Measurements from ENCODE around the gene APBA2.

The APBA2 gene

DNA sequence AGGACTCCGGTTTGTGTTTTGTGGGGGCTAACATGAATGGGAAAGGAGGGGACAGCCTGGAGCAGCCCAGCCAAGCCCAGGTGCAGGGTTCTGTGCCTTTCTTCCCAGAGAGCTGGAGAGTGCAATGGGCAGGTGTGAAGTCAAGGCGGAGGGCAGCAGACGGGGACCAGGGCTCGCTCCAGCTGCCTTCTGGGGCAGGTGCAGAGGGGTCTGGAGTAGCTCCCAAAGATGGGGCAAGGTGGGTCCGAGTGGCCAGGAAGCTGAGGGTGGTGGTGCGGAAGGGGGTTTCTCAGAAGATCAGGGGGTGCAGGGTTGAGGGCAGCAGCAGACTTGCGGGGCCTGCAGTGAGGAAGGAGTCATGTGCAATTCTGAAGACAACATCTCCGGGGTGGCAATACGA lies 225.0 kb downstream of the APBA2 start:
- DNase-seq = no peak

GRCh38 chr15:29111705-29112281 lies 226.0 kb downstream of the APBA2 start:
- no peak for DNase-seq

GRCh38 chr15:29113336-29114220 lies 227.8 kb downstream of the APBA2 start:
- DNase-seq = no peak

GRCh38 chr15:29114221-29115092 lies 228.7 kb downstream of the APBA2 start:
- no peak for DNase-seq

GRCh38 chr15:29115093-29115991 lies 229.6 kb downstream of the APBA2 start:
- DNase-seq = no peak

GRCh38 chr15:29116970-29117700 lies 231.4 kb downstream of the APBA2 start:
- DNase-seq = no peak

DNA sequence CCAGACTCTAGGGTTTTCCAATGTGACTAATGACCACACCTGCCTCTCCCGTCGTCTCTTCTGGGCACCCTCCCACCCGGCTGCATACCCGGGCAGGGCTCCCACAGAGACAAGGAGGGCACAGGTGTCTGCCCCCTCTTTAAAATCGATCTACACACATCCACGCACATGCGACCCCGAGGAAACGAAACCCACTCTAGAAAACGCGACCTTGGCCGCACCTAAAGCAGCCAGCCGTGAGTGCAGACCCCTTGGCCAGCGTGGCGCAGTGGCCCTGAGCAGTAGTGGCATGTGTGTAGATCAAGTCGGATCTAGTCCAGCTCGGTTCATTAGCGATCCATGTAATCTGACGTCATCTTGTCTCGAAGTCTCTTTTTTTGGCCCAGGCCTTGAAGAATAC lies 232.0 kb downstream of the APBA2 start:
- DNase-seq = no peak

GRCh38 chr15:29119847-29120246 lies 234.1 kb downstream of the APBA2 start:
- no peak for DNase-seq

- no peak for DNase-seq
Measured at GRCh38 chr15:29120593-29121368, 235.0 kb downstream of the APBA2 start.

- no peak for DNase-seq
Measured at GRCh38 chr15:29121369-29121656, 235.5 kb downstream of the APBA2 start.

GRCh38 chr15:29121907-29122306 lies 236.1 kb downstream of the APBA2 start:
- no peak for DNase-seq

DNA sequence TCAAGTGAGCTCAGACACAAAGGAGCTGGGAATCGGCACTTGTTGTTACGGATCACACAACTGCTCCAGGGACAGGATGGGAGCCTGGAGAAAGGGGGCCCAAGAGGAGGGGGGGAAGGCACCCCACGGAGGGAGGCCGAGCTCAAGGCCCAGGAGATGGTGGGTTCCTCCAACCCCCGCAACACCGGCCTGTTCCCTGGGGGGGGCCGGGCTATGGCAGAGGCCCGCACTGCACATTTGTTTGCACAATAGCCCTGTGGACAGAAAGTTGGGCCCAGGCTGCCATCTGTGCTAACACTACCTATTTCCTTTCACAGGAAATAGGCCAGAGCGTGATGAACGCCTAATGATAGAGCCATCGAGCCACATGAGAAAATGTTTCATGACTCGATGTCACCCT lies 236.7 kb downstream of the APBA2 start:
- no peak for DNase-seq

DNA sequence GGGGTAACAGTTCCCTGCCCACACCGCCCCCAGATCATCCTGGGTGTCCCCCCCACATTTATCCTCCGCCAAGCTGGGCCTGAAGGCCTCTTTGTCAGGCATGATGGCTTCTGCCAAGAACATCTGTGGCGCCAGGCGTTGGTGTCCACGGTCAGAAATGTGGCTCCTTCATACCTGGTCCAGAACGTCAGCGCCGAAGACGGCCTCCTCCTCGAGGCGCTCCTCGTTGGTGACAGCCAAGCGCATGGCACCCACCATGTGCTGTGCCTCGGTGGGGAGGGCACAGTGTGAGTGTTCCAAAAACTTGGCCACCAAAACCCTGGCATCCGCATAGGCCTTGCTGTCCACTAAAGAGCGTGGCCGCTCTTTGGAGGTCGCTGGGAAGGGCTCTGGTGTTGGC lies 237.4 kb downstream of the APBA2 start:
- DNase-seq = no peak

GRCh38 chr15:29123991-29124390 lies 238.2 kb downstream of the APBA2 start:
- no peak for DNase-seq

DNA sequence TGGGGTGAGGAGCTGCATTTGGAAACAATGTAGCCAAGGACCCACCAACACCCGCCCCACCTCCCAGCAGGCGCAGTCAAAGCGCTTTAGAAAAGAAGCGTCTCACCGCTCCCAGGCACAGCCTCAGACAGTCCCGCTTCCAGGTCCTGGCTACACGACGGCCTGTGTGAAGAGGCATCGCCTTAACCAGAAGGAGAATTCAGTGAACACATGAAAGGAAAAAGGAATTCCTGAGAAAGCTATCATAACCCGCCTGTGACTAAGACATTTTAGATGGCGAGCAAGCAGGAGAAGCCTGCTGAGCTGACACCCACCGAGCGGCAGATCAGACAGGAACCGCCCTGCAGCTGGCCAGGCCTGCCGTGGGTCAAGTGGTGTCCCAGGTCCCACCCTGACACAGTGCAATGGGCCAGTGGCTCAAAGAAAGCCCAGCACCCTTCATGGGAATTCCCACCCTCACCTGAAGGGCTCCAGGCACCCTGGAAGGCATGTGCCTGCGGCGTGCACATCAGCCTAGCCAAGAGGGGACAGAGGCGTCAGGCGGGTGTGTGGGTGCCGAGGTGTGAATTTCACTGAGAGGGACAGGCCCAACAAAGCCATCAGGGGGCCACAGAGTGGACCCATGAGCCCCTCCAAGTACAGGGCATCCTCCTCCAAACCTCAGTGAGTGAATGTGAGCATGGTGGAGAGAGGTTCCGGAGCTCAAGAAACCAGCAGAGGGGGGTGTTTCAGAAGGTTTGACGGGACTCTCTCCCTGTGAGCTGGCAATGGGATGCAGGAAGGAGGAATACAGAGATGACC lies 239.0 kb downstream of the APBA2 start:
- no peak for DNase-seq

GRCh38 chr15:29125382-29126207 lies 239.8 kb downstream of the APBA2 start:
- no peak for DNase-seq

DNA sequence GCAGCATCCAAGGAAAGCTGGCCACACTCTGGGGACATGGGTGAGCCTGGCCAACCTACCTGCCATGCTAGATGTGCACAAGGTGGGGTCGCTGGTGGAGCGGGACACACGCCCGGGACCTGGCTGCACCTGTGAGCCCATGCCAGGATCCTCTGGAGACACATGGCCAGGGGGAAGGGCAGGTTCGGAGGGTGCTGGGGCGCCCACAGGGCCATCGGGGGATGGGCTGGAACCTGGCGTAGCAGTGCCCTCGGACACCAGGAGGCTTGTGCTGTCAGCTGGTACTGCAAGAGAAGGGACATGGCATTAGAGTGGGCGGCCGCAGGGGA lies 240.4 kb downstream of the APBA2 start:
- no peak for DNase-seq

DNA sequence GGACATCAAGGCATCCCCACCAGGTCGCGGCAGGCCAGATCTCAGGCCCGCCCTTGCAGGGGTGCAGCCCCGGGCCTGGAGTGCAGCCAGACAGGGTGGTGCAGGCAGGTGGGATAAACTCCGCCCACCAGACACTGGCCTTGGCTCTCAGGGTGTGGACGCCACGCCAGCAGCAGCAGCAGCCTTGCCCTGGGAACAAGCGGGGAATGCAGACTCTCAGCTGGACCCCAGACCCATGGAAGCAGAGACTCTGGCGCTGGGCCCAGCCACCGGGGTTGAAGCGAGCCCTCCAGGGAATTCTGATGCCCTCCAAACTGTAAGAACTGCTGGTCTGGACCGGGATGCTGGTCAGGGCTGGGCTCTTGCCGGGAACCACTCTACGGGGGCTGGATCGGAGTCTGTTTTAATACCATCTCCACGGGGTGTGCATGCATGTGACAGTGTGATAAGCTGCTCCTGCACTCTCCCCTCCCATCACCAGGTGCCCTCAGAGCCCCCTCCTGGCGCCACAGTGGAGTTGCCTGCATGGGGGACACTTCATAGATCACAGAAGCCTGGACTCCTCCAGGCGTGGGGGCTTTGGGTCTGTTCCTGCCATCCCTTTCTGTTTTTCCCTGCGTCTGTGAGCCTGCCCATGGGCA lies 241.2 kb downstream of the APBA2 start:
- no peak for DNase-seq

Data from inflammatory macrophage treated with lipopolysaccharide for 1 hour (primary cell).